Mesodermal cell (in vitro differentiated cells): ENCODE data around the gene TTC33.
"Not testable (repeated sequence)": the region's sequence is repeated elsewhere in the genome, so short reads cannot be mapped to it uniquely, and the experiment has no call there.

Experiments
- H3K27ac ChIP-seq: 2 replicates; pipeline ENCODE4 v1.7.0; 2013; ENCODE audit warnings: mild to moderate bottlenecking, low read depth, low read length, moderate library complexity; ENCODE audit not compliant: severe bottlenecking
- H3K36me3 ChIP-seq: 2 replicates; pipeline ENCODE4 v1.7.1; 2013; ENCODE audit warnings: mild to moderate bottlenecking, low read length, moderate library complexity; ENCODE audit not compliant: control insufficient read depth, insufficient read depth
- H3K4me1 ChIP-seq: one replicate; pipeline ENCODE4 v1.7.1; 2013; ENCODE audit warnings: mild to moderate bottlenecking, low read length; ENCODE audit not compliant: insufficient read depth, control insufficient read depth, poor library complexity, severe bottlenecking
- H3K4me3 ChIP-seq: 2 replicates; pipeline ENCODE4 v1.7.0; 2013; ENCODE audit warnings: low read length, control low read depth, mild to moderate bottlenecking; ENCODE audit not compliant: insufficient read depth, poor library complexity, severe bottlenecking; ENCODE audit errors: extremely low read depth
- H3K9me3 ChIP-seq: 2 replicates; pipeline ENCODE4 v1.7.1; 2013; ENCODE audit warnings: mild to moderate bottlenecking, low read length, moderate library complexity; ENCODE audit not compliant: control insufficient read depth
- WGBS, 2 experiments: methylation state at CpG; one replicate each; pipeline ENCODE4 v1.1.5; 2013; ENCODE audit warnings: missing lambda C conversion rate in 2 of 2; ENCODE audit not compliant: insufficient coverage in 2 of 2; 5-methylcytosine and 5-hydroxymethylcytosine counted together

The TTC33 gene

DNA sequence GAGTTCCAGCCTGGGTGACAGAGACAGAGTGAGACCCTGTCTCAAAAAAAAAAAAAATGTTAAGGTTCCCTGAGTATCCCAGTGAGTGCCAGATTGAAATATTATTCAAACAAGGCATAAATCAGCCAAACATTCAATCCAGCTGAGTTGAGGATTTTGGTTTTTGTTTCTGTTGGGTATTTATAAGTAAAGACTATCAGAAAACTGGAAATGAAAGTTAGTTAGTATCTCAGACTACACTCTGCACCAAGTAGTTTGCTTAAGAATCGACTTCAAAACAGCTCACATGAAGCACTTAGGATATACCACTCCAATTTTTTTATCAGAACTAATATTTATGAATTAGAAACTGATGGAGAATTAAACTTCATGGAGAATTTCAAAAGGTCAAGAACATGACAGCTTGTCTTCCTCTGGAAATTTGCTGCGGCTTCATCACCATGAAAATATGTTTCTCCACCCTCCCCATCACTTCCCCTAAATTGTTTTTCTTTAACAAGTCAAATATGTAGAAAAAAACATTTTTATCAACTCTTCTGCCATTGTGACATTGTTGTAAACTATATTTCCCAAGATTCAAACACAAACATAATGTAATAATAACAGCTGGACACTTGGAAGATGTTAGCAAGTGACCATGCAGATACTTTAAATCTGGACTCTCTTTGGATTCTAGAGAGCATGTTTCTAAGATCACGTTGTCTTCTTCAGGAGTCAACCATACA is 186.1 kb downstream of the TTC33 start:
- H3K27ac ChIP-seq = no peak overlapping the region
- WGBS, 2 experiments = no CpG with 5 or more reads among the region's 3 CpGs
- H3K4me3 ChIP-seq = no peak overlapping the region
- H3K36me3 ChIP-seq = no peaks in the 10 kb centered on the region
- H3K4me1 ChIP-seq = peaks cover 7% of the 10 kb centered on the region
- no peaks in the 10 kb centered on the region for H3K9me3 ChIP-seq

DNA sequence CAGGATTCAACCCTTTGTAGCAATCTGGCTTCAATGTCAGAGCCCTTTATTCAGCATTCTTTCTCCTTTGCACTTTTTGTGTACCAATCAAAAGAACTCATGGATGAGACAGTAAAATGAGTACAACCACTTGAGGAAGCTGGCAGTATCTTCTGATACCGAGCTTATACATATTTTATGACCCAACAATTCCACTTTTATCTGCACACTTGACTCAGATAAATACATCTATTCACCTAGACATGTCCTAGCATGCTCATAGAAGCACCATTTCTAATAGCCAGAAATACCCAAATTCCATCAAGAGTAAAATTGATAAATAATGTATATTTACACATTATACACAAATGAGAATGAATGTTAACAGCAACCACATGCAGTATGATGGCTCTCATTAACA is 187.2 kb downstream of the TTC33 start:
- H3K9me3 ChIP-seq = no peaks in the 10 kb centered on the region
- H3K4me1 ChIP-seq = peaks cover 7% of the 10 kb centered on the region
- WGBS, 2 experiments = 71 to 80% methylated on average over 1 of the region's 1 CpG
- H3K27ac ChIP-seq = no peak overlapping the region
- no peaks in the 10 kb centered on the region for H3K36me3 ChIP-seq
- no peak overlapping the region for H3K4me3 ChIP-seq

DNA sequence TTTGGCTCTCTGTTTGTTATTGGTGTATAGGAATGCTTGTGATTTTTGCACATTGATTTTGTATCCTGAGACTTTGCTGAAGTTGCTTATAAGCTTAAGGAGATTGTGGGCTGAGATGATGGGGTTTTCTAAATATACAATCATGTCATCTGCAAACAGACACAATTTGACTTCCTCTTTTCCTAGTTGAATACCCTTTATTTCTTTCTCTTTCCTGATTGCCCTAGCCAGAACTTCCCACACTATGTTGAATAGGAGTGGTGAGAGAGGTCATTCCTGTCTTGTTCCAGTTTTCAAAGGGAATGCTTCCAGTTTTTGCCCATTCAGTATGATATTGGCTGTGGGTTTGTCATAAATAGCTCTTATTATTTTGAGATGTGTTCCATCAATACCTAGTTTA is 192.6 kb downstream of the TTC33 start:
- not testable (repeated sequence) for H3K4me3 ChIP-seq, H3K27ac ChIP-seq, H3K9me3 ChIP-seq, H3K36me3 ChIP-seq, H3K4me1 ChIP-seq

DNA sequence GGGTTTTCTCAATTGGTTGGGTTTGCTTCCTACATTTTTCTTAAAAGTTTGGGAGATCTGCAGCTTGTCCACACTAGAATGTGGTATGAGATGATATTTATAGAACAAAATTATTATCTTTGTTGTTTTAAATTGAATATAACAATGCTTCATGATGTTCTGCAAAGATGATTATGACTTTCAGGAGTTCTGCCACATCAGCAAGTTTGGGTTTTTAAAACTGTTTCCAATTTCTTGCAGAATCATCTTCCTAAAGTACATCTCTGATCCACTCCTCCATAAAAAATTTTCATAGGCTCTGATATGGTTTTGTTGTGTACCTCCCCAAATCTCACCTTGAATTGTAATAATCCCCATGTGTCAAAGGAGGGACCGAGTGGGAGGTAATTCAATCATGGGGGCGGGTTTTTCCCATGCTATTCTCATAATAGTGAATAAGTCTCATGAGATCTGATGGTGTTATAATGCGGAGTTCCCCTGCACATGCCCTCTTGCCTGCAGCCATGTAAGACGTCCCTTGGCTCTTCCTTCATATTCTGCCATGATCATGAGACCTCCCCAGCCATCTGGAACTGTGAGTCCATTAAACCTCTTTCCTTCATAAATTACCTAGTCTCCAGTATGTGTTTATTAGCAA is 195.2 kb downstream of the TTC33 start:
- no peak overlapping the region for H3K27ac ChIP-seq
- H3K4me1 ChIP-seq = no peaks in the 10 kb centered on the region
- WGBS, 2 experiments = 100% methylated on average over 2 of the region's 4 CpGs; no CpG with 5 or more reads in 1 of the 2 experiments
- H3K36me3 ChIP-seq = no peaks in the 10 kb centered on the region
- H3K4me3 ChIP-seq = no peak overlapping the region
- no peaks in the 10 kb centered on the region for H3K9me3 ChIP-seq

- Histone ChIP-seq H3K4me1 (no peaks in the 10 kb centered on the region), H3K36me3 (no peaks in the 10 kb centered on the region), H3K9me3 (no peaks in the 10 kb centered on the region), H3K27ac (no peak overlapping the region), H3K4me3 (no peak overlapping the region)
Observed at GRCh38 chr5:40559306-40559705, 196.5 kb downstream of the TTC33 start.

DNA sequence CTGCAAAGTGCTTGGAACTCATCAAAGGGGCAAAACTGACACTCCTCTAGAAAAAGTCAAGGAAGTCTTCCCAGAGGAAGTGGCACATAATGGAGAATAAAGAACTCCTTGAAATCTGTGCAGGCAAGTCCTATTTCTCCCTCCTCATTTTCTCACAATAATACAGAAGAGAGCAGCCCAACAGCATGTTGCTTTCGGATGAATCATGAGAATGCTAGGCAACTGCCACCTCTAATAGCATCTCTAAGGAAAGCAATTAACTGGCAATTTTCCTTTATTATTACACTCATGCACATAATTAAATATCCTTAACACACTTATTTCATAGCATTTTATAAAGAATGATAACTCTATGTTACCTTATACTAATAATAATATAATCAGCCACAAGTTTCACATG is 198.3 kb downstream of the TTC33 start:
- no peaks in the 10 kb centered on the region for H3K4me1 ChIP-seq
- H3K9me3 ChIP-seq = no peaks in the 10 kb centered on the region
- H3K27ac ChIP-seq = no peak overlapping the region
- 100% methylated on average over 1 of the region's 1 CpG; no CpG with 5 or more reads in 1 of the 2 experiments for WGBS, 2 experiments
- H3K4me3 ChIP-seq = no peak overlapping the region
- no peaks in the 10 kb centered on the region for H3K36me3 ChIP-seq

DNA sequence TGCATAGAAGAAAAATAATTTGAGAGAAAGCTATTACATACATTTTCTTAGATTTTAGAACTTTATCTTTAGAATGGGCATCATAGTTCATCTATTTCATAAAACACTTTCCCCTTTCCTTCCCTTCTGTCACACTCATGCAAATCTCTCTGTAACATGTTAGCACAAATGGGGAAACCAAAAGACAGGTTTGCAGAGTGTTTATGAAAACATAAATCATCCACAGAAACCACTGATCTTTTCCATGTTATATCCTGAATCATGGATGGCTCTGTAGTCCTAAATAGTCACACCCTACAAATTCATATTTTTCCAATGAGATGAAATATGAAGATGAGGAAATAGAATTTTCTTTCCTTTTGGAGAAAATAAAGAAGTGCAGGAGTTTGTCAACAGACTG is 198.9 kb downstream of the TTC33 start:
- no peaks in the 10 kb centered on the region for H3K36me3 ChIP-seq
- H3K9me3 ChIP-seq = no peaks in the 10 kb centered on the region
- no peak overlapping the region for H3K4me3 ChIP-seq
- no peak overlapping the region for H3K27ac ChIP-seq
- H3K4me1 ChIP-seq = peaks cover 1% of the 10 kb centered on the region

DNA sequence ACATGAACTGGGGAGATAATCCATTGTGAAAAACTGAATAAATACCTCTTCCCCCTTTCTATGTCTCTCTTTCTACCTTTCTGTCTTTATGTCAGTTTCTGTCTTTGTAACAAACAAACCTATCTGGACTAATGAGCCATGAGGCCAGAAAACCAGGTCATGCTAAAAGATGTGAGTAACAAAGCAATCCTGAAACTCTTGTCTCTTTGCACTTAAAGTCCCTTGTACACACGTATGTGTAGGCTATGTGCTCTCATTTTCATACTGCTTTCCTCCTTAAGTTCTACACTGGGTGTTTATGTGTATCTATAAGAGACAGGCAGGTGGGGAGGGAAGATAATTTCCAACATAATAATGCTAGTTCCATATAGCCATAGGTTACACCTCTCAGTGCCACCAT is 199.9 kb downstream of the TTC33 start:
- Histone ChIP-seq H3K4me1 (peaks cover 6% of the 10 kb centered on the region), H3K36me3 (no peaks in the 10 kb centered on the region), H3K4me3 (no peak overlapping the region), H3K9me3 (no peaks in the 10 kb centered on the region), H3K27ac (no peak overlapping the region)
- WGBS, 2 experiments = 100% methylated on average over 1 of the region's 1 CpG; no CpG with 5 or more reads in 1 of the 2 experiments

GRCh38 chr5:40554813-40555212 is 200.9 kb downstream of the TTC33 start:
- peaks cover 6% of the 10 kb centered on the region for H3K4me1 ChIP-seq
- no peak overlapping the region for H3K27ac ChIP-seq
- no peak overlapping the region for H3K4me3 ChIP-seq
- no CpG with 5 or more reads among the region's 1 CpG for WGBS, 2 experiments
- H3K9me3 ChIP-seq = no peaks in the 10 kb centered on the region
- no peaks in the 10 kb centered on the region for H3K36me3 ChIP-seq

DNA sequence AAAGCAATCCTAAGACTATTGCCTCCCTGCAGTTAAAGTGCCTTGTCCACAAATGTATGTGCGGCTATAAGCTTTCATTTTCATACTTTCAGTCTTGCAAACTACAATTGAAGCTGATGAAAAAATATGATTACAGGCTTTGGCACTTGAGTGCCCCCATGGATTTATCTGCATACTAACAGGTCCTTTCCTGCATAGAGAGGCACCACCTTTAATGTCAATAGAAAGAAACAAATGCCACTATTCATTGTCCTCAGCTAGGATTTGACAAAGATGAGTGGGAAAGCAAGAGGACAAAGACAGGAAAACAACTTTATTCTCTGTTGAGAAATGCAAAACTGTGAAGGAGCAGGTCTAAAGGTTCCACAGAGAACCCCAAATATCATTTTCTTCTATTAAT is 201.7 kb downstream of the TTC33 start:
- Histone ChIP-seq H3K27ac (no peak overlapping the region), H3K36me3 (no peaks in the 10 kb centered on the region), H3K9me3 (no peaks in the 10 kb centered on the region), H3K4me3 (no peak overlapping the region), H3K4me1 (peaks cover 6% of the 10 kb centered on the region)
- no CpG with 5 or more reads among the region's 1 CpG for WGBS, 2 experiments

DNA sequence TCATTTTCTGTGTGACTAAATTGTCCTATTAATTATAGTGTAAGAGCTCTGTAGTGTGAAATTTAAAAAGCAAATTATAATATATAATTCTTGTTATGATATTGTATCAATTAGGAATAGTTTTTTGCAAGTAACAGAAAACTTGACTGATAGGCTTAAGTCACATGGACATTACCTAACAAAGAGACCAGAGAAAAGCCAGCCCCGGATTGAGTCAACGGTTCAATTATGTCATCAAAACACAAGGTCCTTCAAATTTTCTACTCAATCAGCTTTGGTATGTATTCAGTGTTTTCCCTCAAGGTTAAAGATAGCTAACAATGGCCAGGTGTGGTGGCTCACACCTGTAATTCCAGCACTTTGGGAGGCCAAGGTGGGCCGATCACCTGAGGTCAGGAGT is 202.8 kb downstream of the TTC33 start:
- H3K4me3 ChIP-seq = no peak overlapping the region

More for the DNA sequence above, 202.8 kb downstream of the TTC33 start:
- peaks cover 6% of the 10 kb centered on the region for H3K4me1 ChIP-seq
- no peaks in the 10 kb centered on the region for H3K36me3 ChIP-seq
- H3K9me3 ChIP-seq = no peaks in the 10 kb centered on the region
- H3K27ac ChIP-seq = no peak overlapping the region
- WGBS, 2 experiments = 83% methylated on average over 2 of the region's 3 CpGs; no CpG with 5 or more reads in 1 of the 2 experiments
